Effector memory CD8-positive, alpha-beta T cell (primary cell): ENCODE results near the gene BRD7.
A peak's percentile ranks its signal among the peaks of the same experiment; 100 is the strongest.

Experiments used
- ATAC-seq: fragments of 150-1000 bp; cut with Tn5 transposase; replicated peaks from 2 replicates; pipeline ENCODE4 v1.10.0; 2021; ENCODE audit warnings: mild to moderate bottlenecking, moderate library complexity
- DNase-seq, 3 experiments: peaks; one replicate each; pipeline ENCODE4 v3.0.0; 2021
- H3K27ac Mint-ChIP-seq, 2 donors: one replicate each; pipeline ENCODE4 v1.8.0; 2022; ENCODE audit warnings: mild to moderate bottlenecking in 2 of 2, mixed read lengths in 2 of 2, moderate library complexity in 2 of 2
- H3K27me3 Mint-ChIP-seq, 2 donors: one replicate each; pipeline ENCODE4 v1.8.0; 2022; ENCODE audit warnings: mixed read lengths in 2 of 2
- H3K36me3 Mint-ChIP-seq: one replicate; pipeline ENCODE4 v1.8.0; 2022; ENCODE audit warnings: mild to moderate bottlenecking, moderate library complexity, mixed read lengths; ENCODE audit not compliant: insufficient read depth
- H3K4me1 Mint-ChIP-seq, 2 donors: one replicate each; pipeline ENCODE4 v1.8.0; 2022; ENCODE audit warnings: low read depth in 2 of 2, mixed read lengths in 2 of 2
- H3K4me3 Mint-ChIP-seq, 2 donors: one replicate each; pipeline ENCODE4 v1.8.0; 2022; ENCODE audit warnings: mild to moderate bottlenecking in 2 of 2, mixed read lengths in 2 of 2, moderate library complexity in 2 of 2
- H3K9me3 Mint-ChIP-seq, 2 donors: one replicate each; pipeline ENCODE4 v1.8.0; 2022; ENCODE audit warnings: mixed read lengths in 2 of 2

The BRD7 gene

DNA sequence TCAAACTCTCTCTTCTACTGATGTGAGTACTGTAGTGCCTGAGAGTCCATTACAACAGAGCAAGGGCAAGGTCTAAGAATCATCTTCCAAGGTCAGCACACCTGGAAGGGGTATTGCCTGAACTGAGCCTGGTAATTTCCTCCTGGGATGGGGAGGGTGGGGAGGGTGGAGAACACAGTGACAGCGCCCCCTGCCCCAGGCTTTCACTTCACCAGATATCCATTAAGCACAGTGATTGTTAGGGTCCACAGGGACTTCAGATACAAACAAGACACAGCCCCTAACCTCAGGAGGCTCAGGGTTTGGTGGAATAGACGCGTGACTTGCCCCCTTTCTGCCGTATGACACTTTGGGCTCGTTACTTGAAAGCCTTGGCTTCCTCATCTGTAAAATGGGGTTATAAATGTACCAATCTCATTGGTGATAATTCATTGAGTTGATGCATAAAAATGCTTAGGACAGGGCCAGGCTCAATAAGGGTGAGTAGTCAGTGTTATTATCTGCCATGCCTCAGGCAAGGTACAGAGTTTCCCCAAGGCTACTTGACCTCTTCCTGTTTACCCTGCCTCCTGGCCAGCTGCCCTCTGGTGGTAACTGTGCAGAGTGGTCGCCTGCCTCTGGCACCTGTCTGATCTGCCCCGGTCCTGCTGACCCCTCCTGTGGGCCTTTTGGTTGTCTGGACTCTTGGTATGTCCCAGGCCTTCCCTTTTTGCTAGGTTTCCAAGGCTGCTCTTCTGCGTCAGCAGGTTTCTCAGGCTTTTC lies 13.1 kb upstream of the BRD7 start:
- H3K9me3 Mint-ChIP-seq: no peaks in the 10 kb centered on the region
- no peak overlapping the region for H3K27ac Mint-ChIP-seq
- no peak for DNase-seq
- peaks cover 5 to 31% of the 10 kb centered on the region in 2 donors for H3K27me3 Mint-ChIP-seq
- H3K4me3 Mint-ChIP-seq: no peak overlapping the region
- no peaks in the 10 kb centered on the region for H3K4me1 Mint-ChIP-seq
- no peak for ATAC-seq
- no peaks in the 10 kb centered on the region for H3K36me3 Mint-ChIP-seq

- Mint-ChIP-seq H3K27me3 (peaks cover 24 to 26% of the 10 kb centered on the region in 2 donors), H3K27ac (no peak overlapping the region), H3K4me3 (no peak overlapping the region), H3K4me1 (no peaks in the 10 kb centered on the region), H3K36me3 (no peaks in the 10 kb centered on the region), H3K9me3 (no peaks in the 10 kb centered on the region)
- DNase-seq (no peak), ATAC-seq (no peak)
Observed at GRCh38 chr16:50378417-50378816, 9.6 kb upstream of the BRD7 start.

- Mint-ChIP-seq H3K36me3 (no peaks in the 10 kb centered on the region), H3K4me3 (no peak overlapping the region), H3K27ac (no peak overlapping the region), H3K4me1 (peaks cover 0 to under 1% of the 10 kb centered on the region in 2 donors), H3K27me3 (peaks cover 26 to 29% of the 10 kb centered on the region in 2 donors), H3K9me3 (no peaks in the 10 kb centered on the region)
- no peak for ATAC-seq
- no peak for DNase-seq
Observed at GRCh38 chr16:50377001-50377400, 8.2 kb upstream of the BRD7 start.

DNA sequence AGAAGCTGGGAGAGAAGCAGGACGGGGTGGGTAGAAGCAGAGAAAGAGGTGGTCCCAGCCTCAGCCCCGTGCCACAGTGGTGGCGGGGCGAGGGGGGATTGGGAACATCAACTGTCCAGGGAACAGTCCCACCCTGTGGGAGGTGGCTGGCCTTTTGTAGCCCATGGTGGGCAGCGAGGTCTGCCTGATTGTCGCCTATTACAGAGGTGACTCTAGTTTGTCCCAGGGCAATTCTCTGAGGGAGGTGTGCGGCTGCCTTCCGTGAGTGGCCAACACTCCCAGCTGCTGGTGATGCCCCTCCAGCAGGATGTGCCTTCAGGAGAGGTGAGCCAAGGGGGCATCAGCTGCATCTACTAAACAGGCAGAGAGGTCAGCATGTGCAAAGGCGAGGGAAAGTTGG lies 5.0 kb upstream of the BRD7 start:
- Mint-ChIP-seq H3K36me3 (peaks cover 4% of the 10 kb centered on the region), H3K27ac (peak overlapping the region in 1 of 2 donors; percentile 14), H3K9me3 (no peaks in the 10 kb centered on the region), H3K4me3 (no peak overlapping the region), H3K27me3 (peaks cover 22 to 26% of the 10 kb centered on the region in 2 donors), H3K4me1 (peaks cover 11 to 12% of the 10 kb centered on the region in 2 donors)
- ATAC-seq (no peak), DNase-seq (no peak)

DNA sequence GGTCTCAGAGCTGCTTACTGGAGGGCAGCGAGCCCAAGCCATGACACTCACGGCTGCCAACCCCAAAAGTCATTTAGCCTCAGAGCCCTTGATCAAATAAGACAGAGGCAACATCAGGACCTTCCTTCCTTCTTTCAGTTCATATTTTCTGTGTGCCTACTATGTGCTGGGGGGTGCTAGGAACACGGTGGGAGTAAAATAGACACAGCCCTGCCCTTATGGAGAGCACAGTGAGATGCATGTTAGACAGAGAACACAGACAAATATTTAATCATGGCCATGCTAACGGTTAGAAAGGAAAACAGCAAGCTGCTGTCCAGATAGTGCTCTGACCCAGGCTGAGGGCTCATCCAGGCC lies 4.5 kb upstream of the BRD7 start:
- ATAC-seq (no peak), DNase-seq (no peak)
- Mint-ChIP-seq H3K4me3 (no peak overlapping the region), H3K27me3 (peaks cover 22 to 26% of the 10 kb centered on the region in 2 donors), H3K9me3 (no peaks in the 10 kb centered on the region), H3K4me1 (peaks cover 11 to 12% of the 10 kb centered on the region in 2 donors), H3K36me3 (peaks cover 4% of the 10 kb centered on the region), H3K27ac (peak overlapping the region in 1 of 2 donors; percentile 14)

DNA sequence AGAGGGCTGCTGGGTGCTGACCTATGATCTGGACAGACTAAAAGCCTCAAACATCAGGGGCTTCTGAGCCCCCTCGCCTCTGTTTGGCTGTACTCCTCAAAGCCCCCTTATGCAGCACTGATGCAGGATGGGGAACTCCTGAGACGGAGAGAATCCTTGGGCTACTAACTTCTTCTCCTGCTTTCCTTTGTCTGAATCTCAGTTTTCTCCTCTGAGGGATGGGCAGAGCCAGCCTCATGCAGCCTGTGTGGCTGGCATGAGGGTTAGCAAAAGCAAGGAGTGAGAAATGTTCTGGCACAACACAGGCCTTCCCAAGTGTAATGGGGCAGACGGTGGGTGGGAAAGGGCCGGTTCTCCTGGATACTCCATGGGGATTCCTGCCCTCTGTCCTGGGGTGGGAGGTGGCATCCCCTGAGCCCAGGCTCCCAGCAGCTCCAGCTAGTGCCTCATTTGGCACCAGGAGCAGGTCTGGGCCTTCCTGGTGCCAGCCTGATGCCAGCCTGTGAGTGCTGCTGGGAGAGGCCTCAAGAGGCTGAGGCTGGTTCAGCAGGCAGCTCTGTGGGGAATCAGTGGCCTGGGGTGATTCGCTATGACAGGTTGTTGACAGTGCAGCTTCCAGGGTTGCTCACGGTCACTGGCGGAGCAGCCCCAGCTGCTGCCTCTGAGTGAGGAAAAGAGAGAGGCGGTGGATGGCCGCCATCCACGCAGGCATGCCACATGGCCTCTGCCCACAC lies 4.0 kb upstream of the BRD7 start:
- H3K27me3 Mint-ChIP-seq: peaks cover 22 to 26% of the 10 kb centered on the region in 2 donors
- H3K27ac Mint-ChIP-seq: no peak overlapping the region
- ATAC-seq: no peak
- peaks cover 4% of the 10 kb centered on the region for H3K36me3 Mint-ChIP-seq
- DNase-seq: no peak
- H3K9me3 Mint-ChIP-seq: no peaks in the 10 kb centered on the region
- H3K4me1 Mint-ChIP-seq: peaks cover 16% of the 10 kb centered on the region in 2 donors
- no peak overlapping the region for H3K4me3 Mint-ChIP-seq

GRCh38 chr16:50371936-50372595 lies 3.3 kb upstream of the BRD7 start:
- Mint-ChIP-seq H3K4me1 (peaks cover 20 to 22% of the 10 kb centered on the region in 2 donors), H3K27me3 (peaks cover 22% of the 10 kb centered on the region in 2 donors), H3K9me3 (no peaks in the 10 kb centered on the region), H3K36me3 (peaks cover 7% of the 10 kb centered on the region), H3K27ac (peak overlapping the region in 1 of 2 donors; percentile 42), H3K4me3 (no peak overlapping the region)
- DNase-seq: no peak
- ATAC-seq: no peak

DNA sequence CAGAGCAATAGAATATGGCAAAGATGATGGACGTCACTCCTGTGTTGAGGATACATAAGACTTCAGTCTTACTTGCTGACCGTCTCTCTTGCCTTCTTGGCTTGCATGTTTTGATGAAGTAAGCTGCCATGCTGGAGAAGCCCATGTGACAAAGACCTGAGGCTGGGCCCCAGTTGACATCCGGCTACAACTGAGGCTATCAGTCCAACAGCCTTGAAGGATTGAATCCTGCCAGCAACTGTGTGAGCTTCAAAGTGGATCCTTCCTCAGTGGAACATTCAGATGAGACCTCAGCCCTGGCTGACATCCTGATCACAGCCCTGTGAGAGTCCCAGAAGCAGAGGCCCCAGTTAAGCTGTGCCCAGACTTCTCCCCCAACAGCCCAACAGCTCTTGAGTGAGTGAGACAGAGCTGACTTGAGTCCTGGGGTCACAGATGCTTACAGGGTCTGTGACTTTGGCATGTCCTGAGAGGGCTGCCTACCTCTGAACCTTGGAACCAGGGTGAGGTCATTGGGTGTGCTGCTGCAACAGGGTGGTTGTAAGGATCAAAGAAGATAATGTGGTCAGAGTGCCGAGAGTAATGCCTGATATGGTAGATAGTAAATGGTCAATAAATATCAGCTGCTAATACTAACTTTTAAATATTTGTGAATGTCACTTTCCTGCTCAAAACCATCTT lies 2.4 kb upstream of the BRD7 start:
- ATAC-seq (no peak), DNase-seq (no peak)
- peaks cover 22 to 29% of the 10 kb centered on the region in 2 donors for H3K4me1 Mint-ChIP-seq
- no peaks in the 10 kb centered on the region for H3K9me3 Mint-ChIP-seq
- H3K4me3 Mint-ChIP-seq: no peak overlapping the region
- peaks cover 19 to 22% of the 10 kb centered on the region in 2 donors for H3K27me3 Mint-ChIP-seq
- H3K36me3 Mint-ChIP-seq: peaks cover 7% of the 10 kb centered on the region
- no peak overlapping the region for H3K27ac Mint-ChIP-seq

GRCh38 chr16:50369133-50369804 lies 481 bp upstream of the BRD7 start:
- Mint-ChIP-seq H3K4me1 (peaks cover 37 to 45% of the 10 kb centered on the region in 2 donors), H3K9me3 (no peaks in the 10 kb centered on the region), H3K4me3 (peak overlapping the region; percentile 91), H3K27ac (peak overlapping the region; percentile 93 to 97), H3K36me3 (peaks cover 12% of the 10 kb centered on the region), H3K27me3 (peaks cover 8 to 14% of the 10 kb centered on the region in 2 donors)
- no peak for ATAC-seq
- DNase-seq: no peak

- H3K4me1 Mint-ChIP-seq: peaks cover 40 to 48% of the 10 kb centered on the region in 2 donors
- peaks cover 24% of the 10 kb centered on the region for H3K36me3 Mint-ChIP-seq
- no peaks in the 10 kb centered on the region for H3K9me3 Mint-ChIP-seq
- H3K27me3 Mint-ChIP-seq: no peaks in the 10 kb centered on the region
- peak overlapping the region; percentile 78 to 80 for H3K4me3 Mint-ChIP-seq
- ATAC-seq: no peak
- H3K27ac Mint-ChIP-seq: peak overlapping the region; percentile 81 to 87
- peak in 1 of 3 experiments; percentile 3 for DNase-seq
Observed at GRCh38 chr16:50367777-50368409, 895 bp downstream of the BRD7 start.

DNA sequence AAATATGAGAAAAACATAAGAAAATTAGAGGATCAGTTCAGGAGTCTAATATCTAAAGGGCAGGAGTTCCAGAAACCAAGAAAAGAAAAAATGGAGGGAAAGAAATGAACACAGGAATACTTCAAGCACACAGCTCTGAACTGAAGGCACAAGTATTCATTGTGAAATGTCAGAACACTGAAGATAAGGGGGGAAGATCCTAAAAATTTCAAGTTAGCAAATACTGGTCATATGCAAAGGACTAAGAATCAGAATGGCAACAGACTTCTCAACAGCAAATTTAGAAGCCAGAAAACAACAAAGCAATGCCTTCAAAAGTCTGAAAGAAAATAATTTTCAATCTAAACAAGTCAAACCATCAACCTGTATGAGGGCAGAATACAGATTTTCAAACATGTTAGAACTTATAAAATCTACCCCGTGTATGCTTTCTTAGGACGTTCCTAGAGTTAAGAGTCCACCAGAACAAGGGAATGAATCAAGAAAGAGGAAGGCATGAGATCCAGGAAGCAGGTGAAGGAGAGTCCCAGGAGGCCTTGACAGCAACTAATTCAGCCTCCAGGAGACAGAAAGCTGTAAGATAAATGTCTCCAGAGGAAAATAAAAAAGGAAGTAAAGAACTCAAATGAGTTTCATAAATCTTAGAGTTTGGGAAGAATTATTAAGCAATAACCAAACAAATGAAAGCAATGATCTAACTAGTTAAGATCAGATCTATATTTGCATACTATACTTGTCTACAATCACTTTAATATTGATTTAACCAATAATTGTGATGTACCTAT lies 2.8 kb downstream of the BRD7 start:
- DNase-seq (no peak), ATAC-seq (no peak)
- Mint-ChIP-seq H3K9me3 (no peaks in the 10 kb centered on the region), H3K27me3 (no peaks in the 10 kb centered on the region), H3K27ac (peak overlapping the region in 1 of 2 donors; percentile 33), H3K4me3 (peak overlapping the region; percentile 3 to 80), H3K36me3 (peaks cover 34% of the 10 kb centered on the region), H3K4me1 (peaks cover 44 to 60% of the 10 kb centered on the region in 2 donors)

- Mint-ChIP-seq H3K27me3 (no peaks in the 10 kb centered on the region), H3K27ac (no peak overlapping the region), H3K36me3 (peaks cover 37% of the 10 kb centered on the region), H3K4me1 (peaks cover 39 to 61% of the 10 kb centered on the region in 2 donors), H3K4me3 (no peak overlapping the region), H3K9me3 (no peaks in the 10 kb centered on the region)
- DNase-seq: no peak
- no peak for ATAC-seq
Observed at GRCh38 chr16:50363656-50364055, 5.1 kb downstream of the BRD7 start.
